Naive thymus-derived CD8-positive, alpha-beta T cell (primary cell): Measurements from ENCODE around the gene PHETA1. TPM values are rescaled to one million over a fixed set of nuclear protein-coding genes. Genes with fewer than 3 reads are reported as not detected.
"Not testable (repeated sequence)": the region's sequence is repeated elsewhere in the genome, so short reads cannot be mapped to it uniquely, and the experiment has no call there.

ENCODE experiments used
- ATAC-seq, 2 donors: fragments of 150-1000 bp; cut with Tn5 transposase in 1 of 2; sonication (Bioruptor Pico), chemical (Tn5 transposase) in 1 of 2; 1 replicate in 1 of 2; 2 replicates in 1 of 2; pipeline ENCODE4 v1.10.0; 2021; ENCODE audit warnings: mild to moderate bottlenecking in 2 of 2, moderate library complexity in 2 of 2
- POLR2A ChIA-PET: fragments of 350-600 bp; sonication (Branson Sonifier 250); formaldehyde crosslinking; loops from one replicate; lab custom pipeline; 2021; ENCODE audit warnings: antibody characterized with exemption; lab: Charles Lee
- DNase-seq, 10 donors: peaks; one replicate each; pipeline versions ENCODE4 v3.0.0 to v3.0.0-alpha.2; 2020 to 2022
- H3K27ac Mint-ChIP-seq, 10 donors: one replicate each; pipeline ENCODE4 v1.8.0; 2020 to 2022; ENCODE audit warnings: mild to moderate bottlenecking in 10 of 10, mixed read lengths in 10 of 10, moderate library complexity in 4 of 10, inconsistent platforms in 1 of 10
- H3K27me3 Mint-ChIP-seq, 5 donors: one replicate each; pipeline ENCODE4 v1.8.0; 2021 to 2022; ENCODE audit warnings: mixed read lengths in 5 of 5
- H3K36me3 Mint-ChIP-seq, 3 donors: one replicate each; pipeline ENCODE4 v1.8.0; 2020 to 2022; ENCODE audit warnings: mixed read lengths in 3 of 3, mild to moderate bottlenecking in 2 of 3, inconsistent platforms in 1 of 3
- H3K4me1 Mint-ChIP-seq, 4 donors: one replicate each; pipeline ENCODE4 v1.8.0; 2021 to 2022; ENCODE audit warnings: mixed read lengths in 4 of 4
- H3K4me3 Mint-ChIP-seq, 10 donors: one replicate each; pipeline ENCODE4 v1.8.0; 2020 to 2022; ENCODE audit warnings: mild to moderate bottlenecking in 10 of 10, mixed read lengths in 10 of 10, moderate library complexity in 6 of 10, inconsistent platforms in 1 of 10
- H3K9me3 Mint-ChIP-seq, 9 donors: one replicate each; pipeline ENCODE4 v1.8.0; 2020 to 2022; ENCODE audit warnings: mixed read lengths in 9 of 9, mild to moderate bottlenecking in 3 of 9, inconsistent platforms in 1 of 9, moderate library complexity in 1 of 9
- polyA plus RNA-seq, 3 donors: library from polyadenylated mRNA; unstranded; fragments of 300-500 nt; fragmentation: Illumina TruSeq; gene quantifications; one replicate each; pipeline ENCODE4 v1.2.3, GENCODE V29; 2021
- total RNA-seq, 8 experiments: library from RNA in 2 of 8; stranded (reverse) in 2 of 8; gene quantifications; one replicate each; pipeline ENCODE4 v1.2.3 and lab custom pipeline; 2021 to 2026

The PHETA1 gene
- total and polyA plus RNA-seq, 5 experiments from 2014 or later = 0.11 to 3.8 (median 1.5) TPM

- POLR2A ChIA-PET = no interaction called here
- H3K27me3 Mint-ChIP-seq = peaks cover 0 to 2% (median 0%) of the 10 kb centered on the region in 5 donors
- no peak overlapping the region for H3K4me3 Mint-ChIP-seq
- ATAC-seq = no peak
- no peak for DNase-seq
- H3K27ac Mint-ChIP-seq = no peak overlapping the region
- H3K36me3 Mint-ChIP-seq = no peaks in the 10 kb centered on the region
- H3K4me1 Mint-ChIP-seq = peaks cover 0 to 6% (median under 1%) of the 10 kb centered on the region in 4 donors
- no peaks in the 10 kb centered on the region for H3K9me3 Mint-ChIP-seq
These were observed 20.7 kb upstream of the PHETA1 start for GRCh38 chr12:111389635-111390034.

- no peaks in the 10 kb centered on the region for H3K36me3 Mint-ChIP-seq
- POLR2A ChIA-PET = no interaction called here
- no peak for DNase-seq
These were observed 18.9 kb upstream of the PHETA1 start for GRCh38 chr12:111387747-111388323.

GRCh38 chr12:111386885-111387284 lies 18.0 kb upstream of the PHETA1 start:
- DNase-seq (no peak), ATAC-seq (no peak)
- POLR2A ChIA-PET = no interaction called here
- peaks cover 0 to 5% (median under 1%) of the 10 kb centered on the region in 4 donors for H3K4me1 Mint-ChIP-seq
- peak overlapping the region in 1 of 10 donors; percentile 33 for H3K27ac Mint-ChIP-seq
- H3K36me3 Mint-ChIP-seq = no peaks in the 10 kb centered on the region
- no peaks in the 10 kb centered on the region for H3K9me3 Mint-ChIP-seq
- peaks cover 0 to 2% (median 0%) of the 10 kb centered on the region in 5 donors for H3K27me3 Mint-ChIP-seq
- no peak overlapping the region for H3K4me3 Mint-ChIP-seq

More at GRCh38 chr12:111387747-111388323, 18.9 kb upstream of the PHETA1 start:
- H3K4me3 Mint-ChIP-seq = no peak overlapping the region
- no peak for ATAC-seq
- no peak overlapping the region for H3K27ac Mint-ChIP-seq
- peaks cover 0 to 2% (median 0%) of the 10 kb centered on the region in 5 donors for H3K27me3 Mint-ChIP-seq
- H3K4me1 Mint-ChIP-seq = peaks cover 0 to 5% (median under 1%) of the 10 kb centered on the region in 4 donors
- H3K9me3 Mint-ChIP-seq = no peaks in the 10 kb centered on the region

- POLR2A ChIA-PET = no interaction called here
These were observed 15.7 kb upstream of the PHETA1 start for GRCh38 chr12:111384596-111384995.

GRCh38 chr12:111379942-111380554 lies 11.2 kb upstream of the PHETA1 start:
- no peaks in the 10 kb centered on the region for H3K36me3 Mint-ChIP-seq
- peaks cover 0 to 6% (median 2%) of the 10 kb centered on the region in 5 donors for H3K27me3 Mint-ChIP-seq
- peak overlapping the region in 1 of 10 donors; percentile 16 for H3K27ac Mint-ChIP-seq
- DNase-seq = no peak
- peaks cover 0 to 3% (median 0%) of the 10 kb centered on the region in 4 donors for H3K4me1 Mint-ChIP-seq
- POLR2A ChIA-PET = no interaction called here
- no peak for ATAC-seq
- no peak overlapping the region for H3K4me3 Mint-ChIP-seq
- peaks cover 0 to 4% (median 0%) of the 10 kb centered on the region in 9 donors for H3K9me3 Mint-ChIP-seq

More at GRCh38 chr12:111384596-111384995, 15.7 kb upstream of the PHETA1 start:
- Mint-ChIP-seq H3K9me3 (no peaks in the 10 kb centered on the region), H3K36me3 (no peaks in the 10 kb centered on the region), H3K4me3 (no peak overlapping the region), H3K27ac (no peak overlapping the region), H3K4me1 (peaks cover 0 to 3% (median under 1%) of the 10 kb centered on the region in 4 donors), H3K27me3 (peaks cover 0 to 4% (median 0%) of the 10 kb centered on the region in 5 donors)
- DNase-seq = no peak
- ATAC-seq = no peak

GRCh38 chr12:111377440-111377839 lies 8.5 kb upstream of the PHETA1 start:
- peaks cover 0 to 10% (median 3%) of the 10 kb centered on the region in 5 donors for H3K27me3 Mint-ChIP-seq
- DNase-seq = no peak
- H3K4me3 Mint-ChIP-seq = no peak overlapping the region
- ATAC-seq = no peak
- H3K36me3 Mint-ChIP-seq = no peaks in the 10 kb centered on the region
- H3K9me3 Mint-ChIP-seq = peaks cover 0 to 4% (median 0%) of the 10 kb centered on the region in 9 donors
- H3K4me1 Mint-ChIP-seq = peaks cover 0 to 3% (median under 1%) of the 10 kb centered on the region in 4 donors
- POLR2A ChIA-PET = interaction anchor here (0.6 kb wide), 1 partner anchor 89 kb away, joined by 4 read pairs; no protein-coding TSS in a partner anchor
- H3K27ac Mint-ChIP-seq = no peak overlapping the region

- H3K4me3 Mint-ChIP-seq, ATAC-seq, H3K9me3 Mint-ChIP-seq, H3K27me3 Mint-ChIP-seq, POLR2A ChIA-PET, DNase-seq, H3K36me3 Mint-ChIP-seq: not testable (repeated sequence)
- H3K4me1 Mint-ChIP-seq = peaks cover 4 to 13% (median 10%) of the 10 kb centered on the region in 4 donors
- H3K27ac Mint-ChIP-seq = peak overlapping the region in 1 of 10 donors; percentile 21
These were observed 4.3 kb upstream of the PHETA1 start for GRCh38 chr12:111373231-111373630.

GRCh38 chr12:111369496-111370220 lies 763 bp upstream of the PHETA1 start:
- Mint-ChIP-seq H3K4me1 (peaks cover 17 to 30% (median 27%) of the 10 kb centered on the region in 4 donors), H3K9me3 (no peaks in the 10 kb centered on the region), H3K36me3 (no peaks in the 10 kb centered on the region), H3K27me3 (peaks cover 0 to 5% (median 0%) of the 10 kb centered on the region in 5 donors), H3K4me3 (peak overlapping the region; percentile 79 to 90 (median 88)), H3K27ac (peak overlapping the region in 3 of 10 donors; percentile 41 to 87 (median 75))
- POLR2A ChIA-PET = interaction anchor here (0.7 kb wide), 1 partner anchor 39 kb away, joined by 3 read pairs; no protein-coding TSS in a partner anchor
- ATAC-seq = no peak
- no peak for DNase-seq

- Mint-ChIP-seq H3K27ac (peak overlapping the region in 7 of 10 donors; percentile 15 to 67 (median 28)), H3K9me3 (no peaks in the 10 kb centered on the region), H3K4me3 (peak overlapping the region; percentile 66 to 90 (median 82)), H3K27me3 (peaks cover 0 to 3% (median 0%) of the 10 kb centered on the region in 5 donors), H3K4me1 (peaks cover 17 to 30% (median 27%) of the 10 kb centered on the region in 4 donors), H3K36me3 (no peaks in the 10 kb centered on the region)
- ATAC-seq (peak in 1 of 2 donors; percentile 28), DNase-seq (peak in 3 of 10 donors; percentile 4 to 20 (median 5))
- POLR2A ChIA-PET = interaction anchor here (0.5 to 1.3 kb wide), 3 partner anchors 17 to 77 kb away, joined by 3 read pairs; no protein-coding TSS in a partner anchor
These were observed 556 bp downstream of the PHETA1 start for GRCh38 chr12:111368291-111368787.

- Mint-ChIP-seq H3K36me3 (no peaks in the 10 kb centered on the region), H3K4me1 (peaks cover 17 to 30% (median 26%) of the 10 kb centered on the region in 4 donors), H3K27ac (peak overlapping the region in 8 of 10 donors; percentile 19 to 67 (median 48)), H3K4me3 (peak overlapping the region; percentile 66 to 90 (median 82)), H3K27me3 (no peaks in the 10 kb centered on the region), H3K9me3 (no peaks in the 10 kb centered on the region)
- POLR2A ChIA-PET = interaction anchor here (0.9 to 1.3 kb wide), 2 partner anchors 75 to 77 kb away, joined by 3 read pairs; no protein-coding TSS in a partner anchor
- ATAC-seq = no peak
- DNase-seq = no peak
These were observed 1.2 kb downstream of the PHETA1 start for GRCh38 chr12:111367661-111368221.

- peaks cover 17 to 36% (median 29%) of the 10 kb centered on the region in 4 donors for H3K4me1 Mint-ChIP-seq
- POLR2A ChIA-PET = interaction anchor here (0.7 kb wide), 1 partner anchor 1372 kb away, joined by 5 read pairs; no protein-coding TSS in a partner anchor
- H3K4me3 Mint-ChIP-seq = peak overlapping the region in 2 of 10 donors; percentile 28 to 42
- no peaks in the 10 kb centered on the region for H3K36me3 Mint-ChIP-seq
- DNase-seq (no peak), ATAC-seq (no peak)
- H3K9me3 Mint-ChIP-seq = no peaks in the 10 kb centered on the region
- H3K27me3 Mint-ChIP-seq = no peaks in the 10 kb centered on the region
- no peak overlapping the region for H3K27ac Mint-ChIP-seq
These were observed 2.3 kb downstream of the PHETA1 start for GRCh38 chr12:111366583-111366982.

GRCh38 chr12:111366075-111366474 lies 2.8 kb downstream of the PHETA1 start:
- H3K27me3 Mint-ChIP-seq = no peaks in the 10 kb centered on the region
- H3K9me3 Mint-ChIP-seq = no peaks in the 10 kb centered on the region
- H3K36me3 Mint-ChIP-seq = no peaks in the 10 kb centered on the region
- POLR2A ChIA-PET = no interaction called here
- peaks cover 18 to 40% (median 33%) of the 10 kb centered on the region in 4 donors for H3K4me1 Mint-ChIP-seq
- no peak for DNase-seq
- H3K4me3 Mint-ChIP-seq = peak overlapping the region in 3 of 10 donors; percentile 5 to 42 (median 28)
- no peak for ATAC-seq
- peak overlapping the region in 2 of 10 donors; percentile 68 to 89 for H3K27ac Mint-ChIP-seq
